Activated CD4-positive, alpha-beta T cell treated with anti-CD3 and anti-CD28 coated beads for 1 hour (primary cell): ENCODE results near the gene TEX19.
A peak's percentile ranks its signal among the peaks of the same experiment; 100 is the strongest.

Experiments used
- DNase-seq: peaks from one replicate; pipeline ENCODE4 v3.0.0-alpha.2; 2020

The TEX19 gene

GRCh38 chr17:82358465-82359350 lies at the start of gene TEX19:
Gene TEX19 (plus strand): TSS chr17:82359247. CDS start chr17:82362151, 2,904 bp downstream.
- no peak for DNase-seq

GRCh38 chr17:82309656-82310570 lies 49.1 kb upstream of the TEX19 start:
- DNase-seq = no peak

- DNase-seq = no peak
Observed at GRCh38 chr17:82310877-82311276, 48.2 kb upstream of the TEX19 start.

GRCh38 chr17:82311971-82312370 lies 47.1 kb upstream of the TEX19 start:
- no peak for DNase-seq

- DNase-seq = no peak
Observed at GRCh38 chr17:82313195-82314011, 45.6 kb upstream of the TEX19 start.

- DNase-seq = no peak
Observed at GRCh38 chr17:82314012-82314726, 44.9 kb upstream of the TEX19 start.

- no peak for DNase-seq
Observed at GRCh38 chr17:82314727-82315605, 44.1 kb upstream of the TEX19 start.

GRCh38 chr17:82315703-82316358 lies 43.2 kb upstream of the TEX19 start:
- no peak for DNase-seq

GRCh38 chr17:82316651-82317393 lies 42.2 kb upstream of the TEX19 start:
- DNase-seq = no peak

GRCh38 chr17:82317394-82318168 lies 41.5 kb upstream of the TEX19 start, which contains the start of gene CD7:
Gene CD7 (minus strand): TSS chr17:82317608. CDS start chr17:82317495, 113 bp downstream.
- peak; percentile 59 for DNase-seq

GRCh38 chr17:82318169-82318498 lies 40.9 kb upstream of the TEX19 start:
- no peak for DNase-seq

GRCh38 chr17:82318772-82319606 lies 40.1 kb upstream of the TEX19 start:
- no peak for DNase-seq

- no peak for DNase-seq
Observed at GRCh38 chr17:82319619-82320062, 39.4 kb upstream of the TEX19 start.

- no peak for DNase-seq
Observed at GRCh38 chr17:82320140-82320840, 38.8 kb upstream of the TEX19 start.

- DNase-seq = peak; percentile 79
Observed at GRCh38 chr17:82320956-82321927, 37.8 kb upstream of the TEX19 start.

- DNase-seq = no peak
Observed at GRCh38 chr17:82321947-82322466, 37.0 kb upstream of the TEX19 start.
